Spleen (tissue), 11 donors: ENCODE measurements around the gene METTL1. TPM values are rescaled to one million over a fixed set of nuclear protein-coding genes. Genes with fewer than 3 reads are reported as not detected.

Experiments
- DNase-seq: peaks from one replicate; pipeline ENCODE4 v3.0.0-alpha.2; 2020
- H3K27ac ChIP-seq, 8 donors: fragments of 200-600 bp; sonication (generic) in 7 of 8; 1 replicate in 4 of 8; 2 replicates in 4 of 8; pipeline versions ENCODE4 v1.5.0 to v1.8.0; 2016 to 2021; ENCODE audit warnings: inconsistent platforms in 4 of 8, mild to moderate bottlenecking in 4 of 8, moderate library complexity in 1 of 8
- H3K27me3 ChIP-seq, 7 donors: fragments of 200-600 bp; sonication (generic) in 6 of 7; replicated peaks in 1 of 7; 1 replicate in 4 of 7; 2 replicates in 3 of 7; pipeline versions ENCODE4 v1.5.0 to v1.8.0; 2016 to 2021; ENCODE audit warnings: inconsistent platforms in 3 of 7, mild to moderate bottlenecking in 1 of 7
- H3K36me3 ChIP-seq, 6 donors: fragments of 200-600 bp; sonication (generic) in 5 of 6; 1 replicate in 4 of 6; 2 replicates in 2 of 6; pipeline versions ENCODE4 v1.5.0 to v1.8.0; 2016 to 2021; ENCODE audit warnings: inconsistent platforms in 2 of 6
- H3K4me1 ChIP-seq, 6 donors: fragments of 200-600 bp; sonication (generic) in 5 of 6; 1 replicate in 3 of 6; 2 replicates in 3 of 6; pipeline versions ENCODE4 v1.5.0 to v1.8.0; 2016 to 2021; ENCODE audit warnings: inconsistent platforms in 3 of 6
- H3K4me3 ChIP-seq, 8 donors: fragments of 200-600 bp; sonication (generic) in 7 of 8; 1 replicate in 4 of 8; 2 replicates in 4 of 8; pipeline versions ENCODE4 v1.5.0 to v1.8.0; 2016 to 2021; ENCODE audit warnings: inconsistent platforms in 4 of 8, mild to moderate bottlenecking in 4 of 8, moderate library complexity in 2 of 8
- H3K9me3 ChIP-seq, 8 donors: fragments of 200-600 bp; sonication (generic) in 7 of 8; 1 replicate in 4 of 8; 2 replicates in 4 of 8; pipeline versions ENCODE4 v1.5.0 to v1.8.0; 2016 to 2021; ENCODE audit warnings: inconsistent platforms in 4 of 8
- POLR2A ChIP-seq, 3 donors: fragments of 450-650 bp; IDR thresholded peaks; one replicate each; pipeline ENCODE4 v1.5.1; 2017; ENCODE audit warnings: antibody characterized with exemption in 3 of 3, mild to moderate bottlenecking in 1 of 3
- POLR2AphosphoS5 ChIP-seq, 3 donors: sonication (generic); formaldehyde crosslinking; IDR thresholded peaks; one replicate each; pipeline ENCODE4 v1.5.1; 2017; ENCODE audit warnings: antibody characterized with exemption in 3 of 3
- WGBS, 5 donors: extraction: QIAGEN DNeasy Blood & Tissue Kit in 3 of 5; methylation state at CpG; one replicate each; pipeline versions ENCODE4 v1.1.5 to v1.1.7; 2013 to 2018; 5-methylcytosine and 5-hydroxymethylcytosine counted together
- intact Hi-C: fragments of 100-400 bp; cut with DNase I; formaldehyde crosslinking; loops from one replicate; pipeline ENCODE4 v1.15.0; 2023; ENCODE audit warnings: low total_unique reads
- microRNA-seq, 3 donors: library from miRNA; unstranded; fragments of <30 nt; microRNA quantifications; one replicate each; pipeline versions ENCODE4 to v1.1.0, GENCODE V29; 2019 to 2020
- polyA plus RNA-seq, 3 donors: library from polyadenylated mRNA; stranded (reverse); fragments of 200-250 nt; gene quantifications; one replicate each; pipeline ENCODE4 v1.2.1, GENCODE V29; 2013
- small RNA-seq, 4 donors: library from RNA; depleted of rRNA; stranded (forward); fragments of <200 nt; gene quantifications; one replicate each; pipeline ENCODE3, GENCODE V24; 2016
- total RNA-seq, 7 donors: library from RNA; depleted of rRNA in 3 of 7; stranded (reverse); fragments of >200 nt in 3 of 7; fragmentation: NEBNext Ultra II Directional in 4 of 7; extraction: Animal tissue kit (Norgen Biotek cat#: 25700) in 4 of 7; gene quantifications; one replicate each; pipeline versions ENCODE4 v1.1.0 to v1.2.1, GENCODE V29; 2016 to 2021
- TF ChIP-seq, protein P1 (sequence below), 11 experiments: fragments of 200-600 bp in 7 of 11; fragments of 450-650 bp in 4 of 11; sonication (generic) in 4 of 11; IDR thresholded peaks in 8 of 11; conservative IDR thresholded peaks in 3 of 11; 1 replicate in 7 of 11; 2 replicates in 4 of 11; pipeline versions ENCODE4 v1.4.0 to v1.8.0; 2016 to 2021; ENCODE audit warnings: antibody characterized with exemption in 11 of 11, inconsistent platforms in 4 of 11, mild to moderate bottlenecking in 1 of 11
- donor health status: healthy with polysubstance abuse.
- donor health status: DM: no; HTN: no; CAD: no; lungs with moderate emphysema.
- donor health status: DM: no; HTN: no; CAD: no.
- donor health status: Bipolar disorder and iron deficiency.
- donor health status: healthy.
- donor health status: DM: no; HTN: no; CAD: no.
- donor health status: DM: yes; HTN: yes; CAD: no.

The METTL1 gene
- total and polyA plus RNA-seq, 10 donors = 4.9 to 22.0 (median 14.5) TPM

DNA sequence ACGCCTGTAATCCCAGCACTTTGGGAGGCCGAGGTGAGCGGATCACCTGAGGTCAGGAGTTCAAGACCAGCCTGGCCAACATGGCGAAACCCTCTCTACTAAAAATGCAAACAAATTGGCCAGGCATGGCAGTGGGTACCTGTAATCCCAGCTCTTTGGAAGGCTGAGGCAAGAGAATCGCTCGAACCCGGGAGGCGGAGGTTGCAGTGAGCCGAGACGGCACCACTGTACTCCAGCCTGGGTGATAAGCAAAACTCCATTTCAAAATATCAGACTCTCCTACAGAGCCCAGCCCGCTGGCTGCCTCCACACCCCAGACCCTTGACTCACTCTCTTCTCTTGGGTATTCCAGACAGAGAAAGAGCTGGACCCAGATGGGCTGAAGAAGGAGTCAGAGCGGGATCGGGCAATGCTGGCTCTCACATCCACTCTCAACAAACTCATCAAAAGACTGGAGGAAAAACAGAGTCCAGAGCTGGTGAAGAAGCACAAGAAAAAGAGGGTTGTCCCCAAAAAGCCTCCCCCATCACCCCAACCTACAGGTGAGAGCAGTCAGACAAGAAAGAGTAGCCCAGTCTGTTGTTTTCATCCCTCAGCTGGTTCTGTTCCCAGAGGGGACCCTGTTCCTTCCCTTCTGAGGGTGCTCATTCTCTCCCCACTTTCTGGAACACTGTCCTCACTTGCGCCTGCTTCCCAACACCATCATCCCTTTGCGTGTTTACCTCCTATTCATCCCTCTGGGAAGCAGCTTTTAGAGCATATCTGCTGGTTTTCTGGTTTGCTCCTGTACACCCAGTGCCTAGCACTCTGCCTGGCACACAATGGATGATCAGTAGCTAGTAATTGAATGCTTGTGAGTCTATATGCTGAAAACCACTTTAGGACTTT, 53.0 kb downstream of the METTL1 start:
- H3K4me3 ChIP-seq = no peak overlapping the region
- H3K27me3 ChIP-seq = no peaks in the 10 kb centered on the region
- intact Hi-C loops = no loop called here
- DNase-seq = no peak
- TF ChIP-seq POLR2AphosphoS5 (IDR thresholded peaks at IDR 0.05) = peak in 2 of 3 donors; percentile 4 to 13
- TF ChIP-seq, protein P1, sequence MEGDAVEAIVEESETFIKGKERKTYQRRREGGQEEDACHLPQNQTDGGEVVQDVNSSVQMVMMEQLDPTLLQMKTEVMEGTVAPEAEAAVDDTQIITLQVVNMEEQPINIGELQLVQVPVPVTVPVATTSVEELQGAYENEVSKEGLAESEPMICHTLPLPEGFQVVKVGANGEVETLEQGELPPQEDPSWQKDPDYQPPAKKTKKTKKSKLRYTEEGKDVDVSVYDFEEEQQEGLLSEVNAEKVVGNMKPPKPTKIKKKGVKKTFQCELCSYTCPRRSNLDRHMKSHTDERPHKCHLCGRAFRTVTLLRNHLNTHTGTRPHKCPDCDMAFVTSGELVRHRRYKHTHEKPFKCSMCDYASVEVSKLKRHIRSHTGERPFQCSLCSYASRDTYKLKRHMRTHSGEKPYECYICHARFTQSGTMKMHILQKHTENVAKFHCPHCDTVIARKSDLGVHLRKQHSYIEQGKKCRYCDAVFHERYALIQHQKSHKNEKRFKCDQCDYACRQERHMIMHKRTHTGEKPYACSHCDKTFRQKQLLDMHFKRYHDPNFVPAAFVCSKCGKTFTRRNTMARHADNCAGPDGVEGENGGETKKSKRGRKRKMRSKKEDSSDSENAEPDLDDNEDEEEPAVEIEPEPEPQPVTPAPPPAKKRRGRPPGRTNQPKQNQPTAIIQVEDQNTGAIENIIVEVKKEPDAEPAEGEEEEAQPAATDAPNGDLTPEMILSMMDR (IDR thresholded peaks at IDR 0.05 in 8 of 11, conservative IDR thresholded peaks at IDR 0.05 in 3 of 11) = no peak
- TF ChIP-seq POLR2A (IDR thresholded peaks at IDR 0.05) = no peak
- H3K9me3 ChIP-seq = no peaks in the 10 kb centered on the region
- 93 to 98% (median 96%) methylated on average over 15 of the region's 15 CpGs for WGBS, 5 donors
- H3K4me1 ChIP-seq = peaks cover 0 to 13% (median 0%) of the 10 kb centered on the region in 6 donors
- peaks cover 3 to 84% (median 77%) of the 10 kb centered on the region in 6 donors for H3K36me3 ChIP-seq
- H3K27ac ChIP-seq = no peak overlapping the region

Small RNAs within 50 kb of the gene (microRNA-seq; reads per million reads assigned to microRNA genes)
- gene MIR6759 = 0 reads per million in 3 donors

Small RNAs within 50 kb of the gene (small RNA-seq; reads per million reads assigned to genes)
- gene RNU6-1083P = 0 reads per million in 4 donors

Other genes starting within 250 kb of the METTL1 start
- gene MBD6, start 249.3 kb downstream of the METTL1 start, total RNA-seq = 100 to 1,000 TPM in 4 of 7 donors, 10 to 100 TPM in 3; 52.9 to 171 (median 110) TPM
- gene MBD6, start 249.3 kb downstream of the METTL1 start, polyA plus RNA-seq = 10 to 100 TPM; 14.8 to 65.0 (median 61.2) TPM
- gene DCTN2, start 224.9 kb downstream of the METTL1 start, total RNA-seq = 100 to 1,000 TPM in 4 of 7 donors, 10 to 100 TPM in 3; 68.5 to 152 (median 101) TPM
- gene DCTN2, start 224.9 kb downstream of the METTL1 start, polyA plus RNA-seq = 10 to 100 TPM; 53.3 to 67.3 (median 66.8) TPM
- gene KIF5A, start 222.1 kb downstream of the METTL1 start, total RNA-seq = under 1 TPM in 6 of 7 donors, not detected in 1; 0.09 to 0.76 (median 0.32) TPM
- gene KIF5A, start 222.1 kb downstream of the METTL1 start, polyA plus RNA-seq = under 1 TPM; 0.07 to 0.13 (median 0.08) TPM
- 10 to 100 TPM; 15.0 to 20.9 (median 18.8) TPM for gene PIP4K2C, start 180.9 kb downstream of the METTL1 start, total RNA-seq
- gene PIP4K2C, start 180.9 kb downstream of the METTL1 start, polyA plus RNA-seq = 1 to 10 TPM; 5.7 to 7.5 (median 6.3) TPM
- 10 to 100 TPM; 15.3 to 30.7 (median 21.0) TPM for gene DTX3, start 167.3 kb downstream of the METTL1 start, total RNA-seq
- 10 to 100 TPM; 13.7 to 24.3 (median 22.2) TPM for gene DTX3, start 167.3 kb downstream of the METTL1 start, polyA plus RNA-seq
- 10 to 100 TPM in 6 of 7 donors, 1 to 10 TPM in 1; 9.3 to 19.5 (median 14.8) TPM for gene ARHGEF25, start 160.7 kb downstream of the METTL1 start, total RNA-seq
- gene ARHGEF25, start 160.7 kb downstream of the METTL1 start, polyA plus RNA-seq = 10 to 100 TPM; 13.7 to 26.6 (median 22.5) TPM
- gene B4GALNT1, start 138.9 kb downstream of the METTL1 start, total RNA-seq = 1 to 10 TPM in 3 of 7 donors, under 1 TPM in 4; 0.39 to 2.2 (median 0.79) TPM
- gene B4GALNT1, start 138.9 kb downstream of the METTL1 start, polyA plus RNA-seq = 1 to 10 TPM in 1 of 3 donors, under 1 TPM in 2; 0.83 to 1.5 (median 0.93) TPM
- gene OS9, start 78.0 kb downstream of the METTL1 start, total RNA-seq = 100 to 1,000 TPM; 227 to 323 (median 256) TPM
- gene OS9, start 78.0 kb downstream of the METTL1 start, polyA plus RNA-seq = 100 to 1,000 TPM in 2 of 3 donors, 10 to 100 TPM in 1; 94.9 to 161 (median 130) TPM
- 10 to 100 TPM; 13.4 to 21.8 (median 19.5) TPM for gene AGAP2, start 33.4 kb downstream of the METTL1 start, total RNA-seq
- gene AGAP2, start 33.4 kb downstream of the METTL1 start, polyA plus RNA-seq = 1 to 10 TPM; 5.5 to 9.9 (median 6.6) TPM
- gene TSPAN31, start 27.1 kb downstream of the METTL1 start, total RNA-seq = 10 to 100 TPM; 27.1 to 93.1 (median 33.4) TPM
- 10 to 100 TPM; 16.9 to 25.9 (median 25.3) TPM for gene TSPAN31, start 27.1 kb downstream of the METTL1 start, polyA plus RNA-seq
- 10 to 100 TPM; 34.3 to 77.8 (median 51.6) TPM for gene CDK4, start 19.8 kb downstream of the METTL1 start, total RNA-seq
- gene CDK4, start 19.8 kb downstream of the METTL1 start, polyA plus RNA-seq = 10 to 100 TPM; 36.2 to 72.0 (median 56.0) TPM
- gene MARCHF9, start 17.0 kb downstream of the METTL1 start, total RNA-seq = 10 to 100 TPM; 17.2 to 36.8 (median 23.0) TPM
- gene MARCHF9, start 17.0 kb downstream of the METTL1 start, polyA plus RNA-seq = 10 to 100 TPM; 29.0 to 49.0 (median 33.0) TPM
- 1 to 10 TPM in 2 of 7 donors, under 1 TPM in 5; 0.23 to 1.5 (median 0.47) TPM for gene CYP27B1, start 5.0 kb downstream of the METTL1 start, total RNA-seq
- under 1 TPM; 0.20 to 0.48 (median 0.30) TPM for gene CYP27B1, start 5.0 kb downstream of the METTL1 start, polyA plus RNA-seq
- 1 to 10 TPM; 3.0 to 9.5 (median 6.0) TPM for gene EEF1AKMT3, start 509 bp upstream of the METTL1 start, total RNA-seq
- gene EEF1AKMT3, start 509 bp upstream of the METTL1 start, polyA plus RNA-seq = 1 to 10 TPM; 1.2 to 1.6 (median 1.4) TPM
- 10 to 100 TPM; 13.2 to 29.8 (median 16.3) TPM for gene TSFM, start 10.7 kb upstream of the METTL1 start, total RNA-seq
- gene TSFM, start 10.7 kb upstream of the METTL1 start, polyA plus RNA-seq = 10 to 100 TPM; 20.7 to 38.2 (median 32.5) TPM
- 10 to 100 TPM in 1 of 7 donors, 1 to 10 TPM in 6; 4.8 to 18.6 (median 7.3) TPM for gene AVIL, start 46.6 kb upstream of the METTL1 start, total RNA-seq
- gene AVIL, start 46.6 kb upstream of the METTL1 start, polyA plus RNA-seq = 1 to 10 TPM; 2.0 to 3.2 (median 2.8) TPM
- 100 to 1,000 TPM; 140 to 203 (median 181) TPM for gene CTDSP2, start 74.6 kb upstream of the METTL1 start, total RNA-seq
- gene CTDSP2, start 74.6 kb upstream of the METTL1 start, polyA plus RNA-seq = 10 to 100 TPM; 22.2 to 43.5 (median 23.8) TPM
- gene ATP23, start 169.5 kb upstream of the METTL1 start, total RNA-seq = 1 to 10 TPM; 2.5 to 8.5 (median 4.9) TPM
- gene ATP23, start 169.5 kb upstream of the METTL1 start, polyA plus RNA-seq = 10 to 100 TPM in 1 of 3 donors, 1 to 10 TPM in 2; 3.5 to 11.8 (median 9.3) TPM